ENCODE results near the gene CFAP141. TPM values are rescaled to one million over a fixed set of nuclear protein-coding genes. Genes with fewer than 3 reads are reported as not detected.

The CFAP141 gene
- not detected in 2 replicates for total RNA-seq

DNA sequence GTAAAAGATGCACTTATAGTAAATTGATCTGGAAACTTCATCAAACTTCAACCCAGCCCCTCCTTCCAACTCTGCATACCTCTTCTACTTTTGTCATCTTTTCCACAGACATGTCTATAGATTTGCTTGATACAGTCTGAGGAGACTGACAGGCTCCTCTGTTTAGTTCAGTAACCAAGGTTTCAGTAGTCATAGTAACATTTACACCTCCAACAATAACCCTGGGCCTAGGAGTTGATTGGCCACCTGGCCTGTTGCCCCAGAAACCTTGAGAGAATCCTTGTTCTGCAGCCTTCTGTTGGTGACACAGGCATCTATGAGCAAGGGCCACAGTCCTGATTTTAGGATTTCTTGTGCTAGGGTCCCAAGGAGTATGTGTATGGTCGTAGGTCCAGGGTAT lies at the start of gene CFAP141:
TSS of gene CFAP141 (minus strand) at position 138 of the 400 bp plus-strand sequence. CDS start at position 112, 26 bp downstream.

DNA sequence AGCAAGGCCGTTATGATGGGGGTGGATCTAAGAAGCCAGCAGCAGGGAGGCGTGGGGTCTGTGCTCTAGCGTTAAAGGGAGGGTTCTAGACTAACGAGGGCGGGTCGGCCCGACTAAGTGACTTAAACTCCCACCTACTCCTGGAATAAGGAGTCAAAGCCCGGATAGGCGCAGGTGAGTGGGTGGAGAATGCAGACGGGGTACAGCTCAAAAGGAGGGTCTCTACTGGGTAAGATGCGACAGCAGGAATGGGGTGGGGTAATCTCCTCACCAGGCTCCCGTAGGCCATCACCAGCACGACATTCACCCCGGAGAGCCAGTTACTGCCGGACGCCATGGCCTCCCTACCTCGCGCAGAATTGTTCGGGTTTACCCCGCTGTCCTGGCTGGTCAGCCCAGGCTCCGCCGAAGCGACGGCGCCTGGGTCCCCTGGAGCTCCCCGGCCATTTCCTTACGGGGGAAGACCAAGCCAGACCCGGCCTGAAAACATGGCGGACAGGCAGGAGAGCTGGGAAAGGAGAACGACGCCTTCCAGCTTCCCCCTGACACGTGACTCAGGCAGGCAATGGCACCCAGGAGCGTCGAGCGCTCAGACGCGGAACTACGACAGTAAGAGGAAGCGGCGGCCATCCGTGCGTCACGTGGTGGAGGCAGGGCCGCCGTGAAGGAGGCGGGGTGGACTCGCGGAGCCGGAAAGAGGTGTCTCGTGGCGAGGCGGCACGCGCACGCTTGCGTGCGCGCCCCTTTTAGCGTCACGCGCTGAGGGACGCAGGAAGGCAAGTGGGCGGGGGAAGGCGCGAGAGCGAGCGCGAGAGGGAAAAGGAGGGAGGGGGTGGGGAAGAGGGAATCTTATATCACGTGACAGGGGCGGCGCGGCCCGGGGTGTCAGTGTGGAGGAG lies 14.2 kb upstream of the CFAP141 start, which contains the start of gene UBAP2L:
TSS of gene UBAP2L (plus strand) at position 885 of the 899 bp plus-strand sequence. CDS start 4,169 bp downstream, outside the sequence.

DNA sequence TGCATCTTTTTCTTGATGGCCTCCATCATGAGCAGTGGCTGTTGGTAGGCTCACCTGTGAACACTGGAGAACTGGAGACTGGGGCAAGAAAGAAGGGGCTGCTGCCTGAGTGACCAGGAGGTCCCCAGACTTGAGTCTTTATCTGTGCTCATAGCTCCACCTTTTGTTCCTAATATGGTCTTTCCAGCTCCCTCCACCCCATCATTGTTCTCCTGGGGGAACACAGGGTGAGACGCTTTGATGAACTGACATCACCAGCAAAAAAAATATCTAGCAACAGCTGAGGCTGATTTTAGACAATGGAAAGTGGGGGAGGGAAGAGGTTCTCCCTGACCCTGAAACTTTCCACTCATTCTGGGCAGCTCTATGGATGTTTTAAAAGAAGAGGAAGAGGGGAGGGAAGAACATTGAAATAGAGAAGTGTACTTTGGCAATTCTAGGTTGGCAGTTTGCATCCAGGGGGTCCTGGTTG lies 14.1 kb downstream of the CFAP141 start, which contains the start of gene TPM3:
TSS of gene TPM3 (minus strand) at position 111 of the 472 bp plus-strand sequence. CDS start at position 29, 82 bp downstream.

DNA sequence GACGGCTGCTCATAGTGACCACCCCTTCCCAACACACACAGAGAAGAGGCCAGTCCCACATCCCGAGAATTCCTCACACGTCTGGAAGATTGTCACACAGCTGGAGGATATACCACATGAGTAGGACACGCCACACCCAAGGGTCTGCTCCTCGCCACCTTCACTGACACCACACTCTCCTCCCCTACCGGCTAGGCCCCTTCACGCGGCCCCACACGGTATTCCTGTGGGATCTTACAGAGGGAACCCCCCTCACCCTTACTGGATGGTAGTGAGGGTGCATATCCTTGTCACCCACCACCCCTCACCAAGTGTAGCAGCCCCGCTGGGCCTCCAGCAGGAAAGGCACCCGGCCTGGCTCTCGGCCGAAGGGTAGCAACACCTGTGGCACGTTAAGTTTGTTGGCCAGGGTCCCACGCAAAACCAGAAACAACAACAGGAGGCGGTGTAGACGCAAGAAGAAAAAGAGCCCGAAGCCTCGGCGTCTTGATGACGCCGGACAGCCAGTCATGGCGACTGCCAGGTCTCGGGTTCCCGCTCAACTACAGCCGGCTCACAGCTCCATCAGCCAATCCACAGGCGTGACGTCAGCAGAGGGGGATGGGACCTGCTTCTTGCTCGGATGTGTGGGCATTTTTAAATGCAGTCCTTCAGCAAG lies 51.5 kb downstream of the CFAP141 start, which contains the start of gene NUP210L:
TSS of gene NUP210L (minus strand) at position 540 of the 658 bp plus-strand sequence.

Other genes starting within 250 kb of the CFAP141 start
- gene CRTC2, start 247.7 kb downstream of the CFAP141 start, total RNA-seq = 5.0 and 7.9 TPM in 2 replicates
- gene SLC39A1, start 242.8 kb downstream of the CFAP141 start, total RNA-seq = 87.4 and 114 TPM in 2 replicates
- gene CREB3L4, start 238.4 kb downstream of the CFAP141 start, total RNA-seq = 6.5 and 8.3 TPM in 2 replicates
- gene JTB, start 228.7 kb downstream of the CFAP141 start, total RNA-seq = 73.7 and 78.2 TPM in 2 replicates
- 48.4 and 87.2 TPM in 2 replicates for gene RAB13, start 220.0 kb downstream of the CFAP141 start, total RNA-seq
- 596 and 1,367 TPM in 2 replicates for gene RPS27, start 215.6 kb downstream of the CFAP141 start, total RNA-seq
- gene NUP210L, start 51.3 kb downstream of the CFAP141 start, total RNA-seq = 0.06 and 0.16 TPM in 2 replicates
- gene TPM3, start 14.2 kb downstream of the CFAP141 start, total RNA-seq = 449 and 809 TPM in 2 replicates
- gene UBAP2L, start 14.6 kb upstream of the CFAP141 start, total RNA-seq = 31.9 and 123 TPM in 2 replicates
- gene HAX1, start 66.3 kb upstream of the CFAP141 start, total RNA-seq = 75.7 and 82.6 TPM in 2 replicates
- gene AQP10, start 114.8 kb upstream of the CFAP141 start, total RNA-seq = not detected in 2 replicates
- 60.7 and 69.6 TPM in 2 replicates for gene ATP8B2, start 119.2 kb upstream of the CFAP141 start, total RNA-seq
- gene IL6R, start 199.0 kb upstream of the CFAP141 start, total RNA-seq = 10.7 and 15.0 TPM in 2 replicates

Data from bladder microvascular endothelial cell (primary cell).